ENCODE data around the gene PDXP. TPM values are rescaled to one million over a fixed set of nuclear protein-coding genes. Genes with fewer than 3 reads are reported as not detected.

PDXP gene
- total and polyA plus RNA-seq, 10 donors = 9.3 to 26.6 (median 12.6) TPM

DNA sequence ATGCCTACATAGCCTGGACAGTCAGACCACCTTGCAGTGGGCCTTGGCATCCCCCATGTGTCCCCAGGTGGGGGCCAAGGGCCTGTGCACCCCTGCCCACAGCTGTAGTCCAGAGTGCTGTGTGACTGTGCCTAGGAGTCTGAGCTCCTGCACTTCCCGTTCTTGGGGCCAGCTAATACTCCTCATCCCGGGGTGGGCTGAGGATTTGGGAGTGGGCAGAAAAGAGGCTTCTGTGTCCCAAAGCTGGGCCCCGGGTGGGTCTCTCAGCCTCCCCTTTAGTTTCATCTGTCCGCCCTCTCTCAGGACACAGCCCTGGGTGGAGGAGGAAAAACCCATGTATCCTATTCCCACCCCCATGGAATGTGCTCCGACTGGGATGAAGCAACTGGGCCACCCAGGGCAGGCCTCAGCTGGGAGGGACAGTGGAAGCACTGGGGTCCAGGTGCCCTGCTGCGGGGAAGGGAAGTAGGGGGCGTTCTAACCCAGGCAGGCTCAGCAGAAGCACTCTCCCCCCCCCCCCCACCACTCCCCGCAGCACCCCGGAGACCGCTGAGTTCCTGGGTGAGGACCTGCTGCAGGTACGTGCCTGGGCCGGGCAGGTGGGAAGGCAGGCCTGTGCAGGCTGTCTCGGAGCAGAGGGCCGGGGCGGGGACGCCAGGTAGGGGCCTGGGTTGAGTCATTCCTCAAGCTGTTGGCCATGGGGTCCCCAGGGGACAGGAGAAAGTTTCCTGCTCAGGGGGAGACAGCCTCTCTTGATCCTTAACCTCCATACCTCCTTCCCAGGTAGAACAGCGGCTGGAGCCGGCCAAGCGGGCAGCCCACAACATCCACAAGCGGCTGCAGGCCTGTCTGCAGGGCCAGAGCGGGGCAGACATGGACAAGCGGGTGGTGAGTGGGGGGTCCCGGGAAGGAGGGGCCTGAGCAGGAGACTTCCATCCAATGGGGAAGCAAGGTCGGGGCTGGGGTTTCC, 17.6 kb upstream of the PDXP start:
- intact Hi-C loops (cut with DNase I; ENCODE audit: low total_unique reads) = loop anchor here (5.0 kb wide), 1 partner anchor 41 kb away; no protein-coding TSS in a partner anchor
- Histone ChIP-seq H3K4me1 (peaks cover 44 to 91% (median 78%) of the 10 kb centered on the region in 6 donors), H3K4me3 (peak overlapping the region; percentile 56 to 92 (median 69)), H3K36me3 (peaks cover 0 to 50% (median 41%) of the 10 kb centered on the region in 6 donors), H3K27me3 (replicated peaks in 1 of 7) (peaks cover 0 to 8% (median 0%) of the 10 kb centered on the region in 7 donors), H3K27ac (peak overlapping the region; percentile 83 to 96 (median 90)), H3K9me3 (no peaks in the 10 kb centered on the region)
- WGBS, 5 donors = 63 to 73% (median 66%) methylated on average over 21 to 24 of the region's 24 CpGs
- peak in 1 of 3 donors; percentile 15 for TF ChIP-seq POLR2AphosphoS5 (IDR thresholded peaks at IDR 0.05)
- TF ChIP-seq POLR2A (IDR thresholded peaks at IDR 0.05) = no peak
- peak in 1 of 11 experiments; percentile 15 for TF ChIP-seq CTCF (IDR thresholded peaks at IDR 0.05 in 8 of 11, conservative IDR thresholded peaks at IDR 0.05 in 3 of 11)
- peak; percentile 84 for DNase-seq

- Histone ChIP-seq H3K9me3 (no peaks in the 10 kb centered on the region), H3K27me3 (replicated peaks in 1 of 7) (peaks cover 0 to 8% (median 0%) of the 10 kb centered on the region in 7 donors), H3K4me3 (peak overlapping the region in 4 of 8 donors; percentile 58 to 92 (median 74)), H3K27ac (peak overlapping the region in 7 of 8 donors; percentile 27 to 96 (median 90)), H3K4me1 (peaks cover 38 to 85% (median 71%) of the 10 kb centered on the region in 6 donors), H3K36me3 (peaks cover 0 to 57% (median 48%) of the 10 kb centered on the region in 6 donors)
- TF ChIP-seq POLR2AphosphoS5 (IDR thresholded peaks at IDR 0.05) (no peak), POLR2A (IDR thresholded peaks at IDR 0.05) (no peak), CTCF (IDR thresholded peaks at IDR 0.05 in 8 of 11, conservative IDR thresholded peaks at IDR 0.05 in 3 of 11) (no peak)
- intact Hi-C loops (cut with DNase I; ENCODE audit: low total_unique reads) = loop anchor here (5.0 kb wide), 1 partner anchor 41 kb away; no protein-coding TSS in a partner anchor
- no peak for DNase-seq
- WGBS, 5 donors = 80 to 98% (median 89%) methylated on average over 5 of the region's 5 CpGs
Observed at GRCh38 chr22:37641561-37641949, 17.0 kb upstream of the PDXP start.

DNA sequence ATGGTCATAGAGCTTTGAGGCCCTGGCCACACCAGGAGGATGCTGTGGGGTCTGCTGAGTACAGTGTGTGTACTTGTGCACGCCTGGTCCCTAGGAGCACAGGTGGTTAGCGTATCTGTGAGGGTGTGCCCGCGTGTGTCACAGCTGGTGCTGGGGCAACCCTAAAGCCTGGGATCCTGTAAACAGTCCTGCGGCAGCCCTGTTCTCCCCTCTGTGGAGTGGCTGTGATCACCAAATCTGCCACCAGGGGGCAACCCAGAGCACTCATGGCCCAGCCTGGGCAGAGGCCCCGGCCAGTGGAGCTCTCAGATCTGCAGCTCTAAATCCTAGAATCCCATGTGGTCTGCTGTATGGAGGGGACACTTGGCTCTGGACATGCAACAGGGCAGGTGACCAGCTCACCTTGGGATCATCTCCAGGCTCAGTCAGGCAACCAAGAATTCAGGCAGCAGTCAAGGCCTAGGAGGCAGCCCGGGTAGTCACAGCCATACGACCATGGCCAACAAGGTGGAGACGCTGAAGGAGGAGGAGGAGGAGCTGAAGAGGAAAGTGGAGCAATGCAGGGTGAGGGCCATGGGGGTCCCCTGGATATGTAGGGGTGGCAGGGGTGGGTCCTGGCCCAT, 15.2 kb upstream of the PDXP start:
- H3K4me3 ChIP-seq = peak overlapping the region in 1 of 8 donors; percentile 31
- DNase-seq = peak; percentile 95
- intact Hi-C loops (cut with DNase I; ENCODE audit: low total_unique reads) = loop anchor here (5.0 kb wide), 1 partner anchor 39 kb away; no protein-coding TSS in a partner anchor
- H3K27ac ChIP-seq = peak overlapping the region in 5 of 8 donors; percentile 10 to 96 (median 28)
- peaks cover 0 to 8% (median 0%) of the 10 kb centered on the region in 7 donors for H3K27me3 ChIP-seq (replicated peaks in 1 of 7)
- no peaks in the 10 kb centered on the region for H3K9me3 ChIP-seq
- TF ChIP-seq POLR2A (IDR thresholded peaks at IDR 0.05) = no peak
- TF ChIP-seq CTCF (IDR thresholded peaks at IDR 0.05 in 8 of 11, conservative IDR thresholded peaks at IDR 0.05 in 3 of 11) = peak; percentile 79 to 98 (median 95)
- TF ChIP-seq POLR2AphosphoS5 (IDR thresholded peaks at IDR 0.05) = peak; percentile 52 to 57 (median 54)
- 34 to 48% (median 35%) methylated on average over 8 to 9 of the region's 9 CpGs for WGBS, 5 donors
- H3K36me3 ChIP-seq = peaks cover 0 to 75% (median 65%) of the 10 kb centered on the region in 6 donors
- H3K4me1 ChIP-seq = peaks cover 20 to 67% (median 53%) of the 10 kb centered on the region in 6 donors
